ENCODE measurements around the gene PLCD4. TPM values are rescaled to one million over a fixed set of nuclear protein-coding genes. Genes with fewer than 3 reads are reported as not detected.

Gene PLCD4
- total RNA-seq, 1 experiment from 2014 or later: 5.6 TPM

DNA sequence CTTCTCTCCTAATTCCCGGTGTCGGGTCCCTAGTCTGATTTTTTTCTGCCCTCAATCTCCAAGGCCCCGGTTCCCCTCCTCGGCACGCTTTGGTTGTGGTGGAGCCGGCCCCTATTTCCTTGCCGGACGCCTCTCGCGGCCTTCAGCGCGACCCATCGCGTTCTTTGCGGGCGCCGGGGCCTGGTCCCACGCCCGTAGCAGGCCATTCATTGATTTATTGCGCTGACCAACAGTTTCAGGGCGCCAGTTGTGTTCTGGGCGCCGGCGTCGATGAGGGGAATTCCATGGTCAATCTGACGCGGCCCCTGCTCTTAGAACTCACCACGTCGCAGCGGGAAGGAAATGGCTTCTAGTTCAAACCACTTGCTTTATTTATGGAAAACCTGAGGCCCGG is 38.7 kb upstream of the PLCD4 start:
- intact Hi-C loops (cut with micrococcal nuclease): loop anchor here (5.0 kb wide), 3 partner anchors 38 to 172 kb away; partner anchors contain the start of genes CTDSP1 and PLCD4
- CTCF ChIA-PET: no interaction called here
- TF ChIP-seq EZH2phosphoT487 (IDR thresholded peaks at IDR 0.05; ENCODE audit: borderline replicate concordance, low read length) (no peak), EZH2 (IDR thresholded peaks at IDR 0.05; ENCODE audit: low read length, unreplicated experiment) (no peak)
- TF ChIP-seq, protein P1, sequence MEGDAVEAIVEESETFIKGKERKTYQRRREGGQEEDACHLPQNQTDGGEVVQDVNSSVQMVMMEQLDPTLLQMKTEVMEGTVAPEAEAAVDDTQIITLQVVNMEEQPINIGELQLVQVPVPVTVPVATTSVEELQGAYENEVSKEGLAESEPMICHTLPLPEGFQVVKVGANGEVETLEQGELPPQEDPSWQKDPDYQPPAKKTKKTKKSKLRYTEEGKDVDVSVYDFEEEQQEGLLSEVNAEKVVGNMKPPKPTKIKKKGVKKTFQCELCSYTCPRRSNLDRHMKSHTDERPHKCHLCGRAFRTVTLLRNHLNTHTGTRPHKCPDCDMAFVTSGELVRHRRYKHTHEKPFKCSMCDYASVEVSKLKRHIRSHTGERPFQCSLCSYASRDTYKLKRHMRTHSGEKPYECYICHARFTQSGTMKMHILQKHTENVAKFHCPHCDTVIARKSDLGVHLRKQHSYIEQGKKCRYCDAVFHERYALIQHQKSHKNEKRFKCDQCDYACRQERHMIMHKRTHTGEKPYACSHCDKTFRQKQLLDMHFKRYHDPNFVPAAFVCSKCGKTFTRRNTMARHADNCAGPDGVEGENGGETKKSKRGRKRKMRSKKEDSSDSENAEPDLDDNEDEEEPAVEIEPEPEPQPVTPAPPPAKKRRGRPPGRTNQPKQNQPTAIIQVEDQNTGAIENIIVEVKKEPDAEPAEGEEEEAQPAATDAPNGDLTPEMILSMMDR (conservative IDR thresholded peaks at IDR 0.05; ENCODE audit: low read depth, low read length): no peak
- Histone ChIP-seq H3K36me3 (ENCODE audit: low read depth, low read length) (peaks cover 13% of the 10 kb centered on the region; the same call in 1 of the 2 replicates), H4K20me1 (ENCODE audit: low read length) (peaks cover 12% of the 10 kb centered on the region), H3F3A (ENCODE audit: low read length, unreplicated experiment) (no peaks in the 10 kb centered on the region), H3K9me2 (replicated peaks; ENCODE audit: low read length) (no peaks in the 10 kb centered on the region), H3K79me2 (ENCODE audit: low read length) (peaks cover 97% of the 10 kb centered on the region), H3K27ac (ENCODE audit: low read length) (peak overlapping the region; percentile 85), H3K27me3 (ENCODE audit: low read length) (no peaks in the 10 kb centered on the region), H3K4me1 (ENCODE audit: insufficient read depth, low read length) (peaks cover 25% of the 10 kb centered on the region), H2AFZ (ENCODE audit: low read length) (peak overlapping the region; percentile 88), H3K4me2 (ENCODE audit: low read length) (peak overlapping the region; percentile 92), H3K9ac (ENCODE audit: low read length) (peak overlapping the region; percentile 97), H3K9me3 (ENCODE audit: low read length) (no peaks in the 10 kb centered on the region), H3K4me3 (ENCODE audit: low read length) (peak overlapping the region; percentile 84)
- POLR2A ChIA-PET (ENCODE audit: unreplicated experiment): no interaction called here
- ATAC-seq: peak; percentile 7
- peak; percentile 42 for DNase-seq
- BruUV-seq (replicated peaks): TSS peak; percentile 41

DNA sequence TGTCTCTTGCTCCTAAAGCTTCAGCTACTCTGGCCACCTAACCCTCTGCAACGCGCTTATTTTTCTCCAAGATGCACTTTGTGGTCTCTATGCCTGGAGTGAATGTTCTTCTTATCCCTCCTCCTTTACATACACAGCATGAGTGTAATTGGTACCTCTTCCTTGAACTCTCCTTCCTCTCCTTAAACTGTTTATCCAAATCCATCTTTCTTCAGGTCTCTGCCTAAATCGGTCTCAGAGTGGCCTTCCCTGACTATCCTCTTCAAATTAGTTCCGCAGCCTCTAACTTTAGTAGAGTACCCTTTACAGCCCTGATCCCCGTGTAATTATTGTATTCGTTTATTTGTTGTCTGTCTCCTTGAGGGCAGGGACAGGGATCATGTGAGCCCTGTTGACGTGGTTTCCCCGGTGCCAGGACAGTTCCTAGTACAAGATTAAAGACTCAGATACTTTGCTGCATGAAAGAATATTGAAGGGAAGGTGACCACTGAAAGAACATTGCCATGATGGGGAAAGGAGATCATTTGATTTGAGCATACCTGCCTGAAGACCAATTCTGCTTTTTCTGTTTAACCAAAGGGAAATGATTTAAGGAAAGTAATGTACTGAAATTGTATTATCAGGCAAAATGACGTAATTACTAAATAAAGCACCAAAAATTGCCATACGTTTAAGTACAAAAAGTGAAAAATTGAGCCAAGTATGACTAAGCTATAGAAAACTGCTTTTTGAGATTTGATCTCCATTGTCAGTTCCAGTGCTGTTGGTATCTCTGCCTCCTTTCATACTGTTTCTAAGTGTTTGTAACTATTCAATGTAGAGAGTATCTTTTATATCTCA is 37.8 kb upstream of the PLCD4 start:
- ChIA-PET POLR2A (ENCODE audit: unreplicated experiment) (no interaction called here), CTCF (no interaction called here)
- H3K9me2 ChIP-seq (replicated peaks; ENCODE audit: low read length): no peaks in the 10 kb centered on the region
- no peaks in the 10 kb centered on the region for H3K9me3 ChIP-seq (ENCODE audit: low read length)
- H3K4me1 ChIP-seq (ENCODE audit: insufficient read depth, low read length): peaks cover 25% of the 10 kb centered on the region
- peaks cover 12% of the 10 kb centered on the region for H4K20me1 ChIP-seq (ENCODE audit: low read length)
- TF ChIP-seq, protein P1 (conservative IDR thresholded peaks at IDR 0.05; ENCODE audit: low read depth, low read length): no peak
- no peak for TF ChIP-seq EZH2phosphoT487 (IDR thresholded peaks at IDR 0.05; ENCODE audit: borderline replicate concordance, low read length)
- TF ChIP-seq EZH2 (IDR thresholded peaks at IDR 0.05; ENCODE audit: low read length, unreplicated experiment): no peak
- H3K27ac ChIP-seq (ENCODE audit: low read length): peak overlapping the region; percentile 85
- peaks cover 17% of the 10 kb centered on the region for H3K36me3 ChIP-seq (ENCODE audit: low read depth, low read length)
- ATAC-seq (0 out of 2 replicates have a peak, but pooled peaks have one; percentile 4), DNase-seq (peak; percentile 33)
- H3K4me2 ChIP-seq (ENCODE audit: low read length): peak overlapping the region; percentile 92
- BruUV-seq (replicated peaks): no TSS peak
- H2AFZ ChIP-seq (ENCODE audit: low read length): peak overlapping the region; percentile 88; the same call in 1 of the 2 replicates
- H3K27me3 ChIP-seq (ENCODE audit: low read length): no peaks in the 10 kb centered on the region
- H3K9ac ChIP-seq (ENCODE audit: low read length): peak overlapping the region; percentile 97
- no peaks in the 10 kb centered on the region for H3F3A ChIP-seq (ENCODE audit: low read length, unreplicated experiment)
- intact Hi-C loops (cut with micrococcal nuclease): loop anchor here (5.0 kb wide), 3 partner anchors 37 to 173 kb away; partner anchors contain the start of genes CTDSP1 and PLCD4
- H3K79me2 ChIP-seq (ENCODE audit: low read length): peaks cover 97% of the 10 kb centered on the region
- H3K4me3 ChIP-seq (ENCODE audit: low read length): peak overlapping the region; percentile 84

Measured in PC-3 (cell line).